ENCODE measurements around the gene REST. TPM values are rescaled to one million over a fixed set of nuclear protein-coding genes. Genes with fewer than 3 reads are reported as not detected.

The REST gene
- polyA plus RNA-seq, 1 experiment = 13.2 TPM

DNA sequence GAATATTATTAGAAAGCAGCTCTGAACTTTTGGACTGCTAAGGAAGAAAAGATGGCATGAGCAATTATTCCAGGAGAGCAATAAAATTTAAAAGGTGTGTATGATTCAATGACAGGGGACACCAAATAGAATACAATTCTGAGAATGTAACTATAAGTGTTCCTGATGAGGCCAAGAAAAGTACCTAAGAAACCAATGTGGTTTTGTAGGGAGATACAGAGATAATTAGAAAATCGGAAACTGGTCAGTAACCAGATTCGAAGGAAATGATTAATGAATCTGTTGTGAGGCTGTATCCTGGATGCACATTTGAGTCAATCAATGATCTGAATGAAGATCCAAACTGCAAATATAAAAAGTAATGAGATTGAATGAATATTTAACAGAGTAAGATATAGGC is 63.7 kb downstream of the REST start:
- TF ChIP-seq, protein P1, sequence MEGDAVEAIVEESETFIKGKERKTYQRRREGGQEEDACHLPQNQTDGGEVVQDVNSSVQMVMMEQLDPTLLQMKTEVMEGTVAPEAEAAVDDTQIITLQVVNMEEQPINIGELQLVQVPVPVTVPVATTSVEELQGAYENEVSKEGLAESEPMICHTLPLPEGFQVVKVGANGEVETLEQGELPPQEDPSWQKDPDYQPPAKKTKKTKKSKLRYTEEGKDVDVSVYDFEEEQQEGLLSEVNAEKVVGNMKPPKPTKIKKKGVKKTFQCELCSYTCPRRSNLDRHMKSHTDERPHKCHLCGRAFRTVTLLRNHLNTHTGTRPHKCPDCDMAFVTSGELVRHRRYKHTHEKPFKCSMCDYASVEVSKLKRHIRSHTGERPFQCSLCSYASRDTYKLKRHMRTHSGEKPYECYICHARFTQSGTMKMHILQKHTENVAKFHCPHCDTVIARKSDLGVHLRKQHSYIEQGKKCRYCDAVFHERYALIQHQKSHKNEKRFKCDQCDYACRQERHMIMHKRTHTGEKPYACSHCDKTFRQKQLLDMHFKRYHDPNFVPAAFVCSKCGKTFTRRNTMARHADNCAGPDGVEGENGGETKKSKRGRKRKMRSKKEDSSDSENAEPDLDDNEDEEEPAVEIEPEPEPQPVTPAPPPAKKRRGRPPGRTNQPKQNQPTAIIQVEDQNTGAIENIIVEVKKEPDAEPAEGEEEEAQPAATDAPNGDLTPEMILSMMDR (IDR thresholded peaks at IDR 0.05; ENCODE audit: insufficient read depth, low read depth, low read length) = no peak
- ChIA-PET POLR2A (no interaction called here), CTCF (no interaction called here)
- H3K4me3 ChIP-seq (ENCODE audit: low read depth, low read length) = no peak overlapping the region
- peaks cover 10% of the 10 kb centered on the region for H3K36me3 ChIP-seq (ENCODE audit: control insufficient read depth, insufficient read depth, low read length)
- DNase-seq (ENCODE audit: low read depth) = no peak
- H3K27me3 ChIP-seq (ENCODE audit: control insufficient read depth, insufficient read depth, low read length) = no peaks in the 10 kb centered on the region

DNA sequence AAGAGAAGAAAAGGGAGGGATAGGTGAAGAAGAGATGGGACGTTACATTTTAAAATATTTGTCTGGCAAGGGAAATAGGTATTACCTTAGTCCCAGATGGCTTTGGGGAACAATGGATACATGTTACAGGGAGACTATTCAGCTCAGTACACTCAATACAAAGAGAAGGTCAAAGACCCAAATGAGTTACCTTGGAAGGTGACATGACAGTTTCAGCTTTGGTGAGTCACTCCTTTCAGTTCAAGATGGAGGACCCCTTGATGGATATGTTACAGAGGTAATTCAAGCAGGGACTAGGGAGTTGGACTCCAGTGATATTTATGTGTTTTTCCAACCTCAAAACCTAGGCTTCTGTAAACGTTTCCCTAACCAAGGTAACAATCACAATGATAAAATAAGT is 64.7 kb downstream of the REST start:
- ChIA-PET POLR2A (no interaction called here), CTCF (no interaction called here)
- peaks cover 7% of the 10 kb centered on the region for H3K36me3 ChIP-seq (ENCODE audit: control insufficient read depth, insufficient read depth, low read length)
- DNase-seq (ENCODE audit: low read depth) = no peak
- H3K4me3 ChIP-seq (ENCODE audit: low read depth, low read length) = no peak overlapping the region
- H3K27me3 ChIP-seq (ENCODE audit: control insufficient read depth, insufficient read depth, low read length) = no peaks in the 10 kb centered on the region
- TF ChIP-seq, protein P1 (IDR thresholded peaks at IDR 0.05; ENCODE audit: insufficient read depth, low read depth, low read length) = no peak

DNA sequence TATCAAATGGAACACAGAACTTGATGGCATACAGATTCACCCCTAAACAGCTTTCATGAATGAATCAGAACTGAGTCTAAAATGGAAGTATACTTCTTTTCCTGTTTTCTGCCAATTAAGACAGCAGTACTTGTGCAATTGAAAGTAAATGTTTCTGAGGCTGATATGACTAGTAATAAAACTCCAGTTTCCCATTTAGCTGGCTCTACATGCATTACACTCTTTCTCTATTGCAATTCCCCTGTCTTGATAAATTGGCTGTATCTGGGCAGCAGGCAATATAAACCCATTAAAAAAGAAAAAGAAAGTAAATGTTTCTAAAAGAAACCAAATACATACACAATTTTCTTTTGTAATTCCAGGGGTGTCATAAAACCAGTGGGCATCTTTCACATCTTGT is 65.1 kb downstream of the REST start:
- ChIA-PET POLR2A (no interaction called here), CTCF (no interaction called here)
- peaks cover 6% of the 10 kb centered on the region for H3K36me3 ChIP-seq (ENCODE audit: control insufficient read depth, insufficient read depth, low read length)
- H3K4me3 ChIP-seq (ENCODE audit: low read depth, low read length) = no peak overlapping the region
- no peaks in the 10 kb centered on the region for H3K27me3 ChIP-seq (ENCODE audit: control insufficient read depth, insufficient read depth, low read length)
- TF ChIP-seq, protein P1 (IDR thresholded peaks at IDR 0.05; ENCODE audit: insufficient read depth, low read depth, low read length) = no peak
- no peak for DNase-seq (ENCODE audit: low read depth)

DNA sequence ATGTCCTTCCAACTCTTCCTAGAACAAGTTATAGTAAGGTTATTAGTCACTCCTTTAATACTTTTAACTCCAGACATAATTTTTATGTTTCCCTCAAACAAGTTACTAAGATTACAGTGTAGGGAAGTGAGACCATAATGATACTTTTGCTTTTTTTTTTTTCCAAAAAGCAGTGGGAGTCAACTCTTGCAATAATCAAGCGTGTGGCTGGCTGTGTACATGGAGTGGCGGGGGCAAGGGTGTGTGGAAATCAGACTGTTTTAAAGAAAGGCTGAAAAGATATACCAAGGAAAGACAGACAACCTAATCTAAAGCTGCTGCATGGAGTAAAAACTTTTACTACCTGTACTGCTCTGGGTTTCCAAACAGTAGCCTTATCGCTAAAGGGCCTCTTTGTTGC is 65.6 kb downstream of the REST start:
- Histone ChIP-seq H3K36me3 (ENCODE audit: control insufficient read depth, insufficient read depth, low read length) (peaks cover 6% of the 10 kb centered on the region), H3K4me3 (ENCODE audit: low read depth, low read length) (no peak overlapping the region), H3K27me3 (ENCODE audit: control insufficient read depth, insufficient read depth, low read length) (no peaks in the 10 kb centered on the region)
- POLR2A ChIA-PET = no interaction called here
- TF ChIP-seq, protein P1 (IDR thresholded peaks at IDR 0.05; ENCODE audit: insufficient read depth, low read depth, low read length) = no peak
- no peak for DNase-seq (ENCODE audit: low read depth)
- CTCF ChIA-PET = no interaction called here

DNA sequence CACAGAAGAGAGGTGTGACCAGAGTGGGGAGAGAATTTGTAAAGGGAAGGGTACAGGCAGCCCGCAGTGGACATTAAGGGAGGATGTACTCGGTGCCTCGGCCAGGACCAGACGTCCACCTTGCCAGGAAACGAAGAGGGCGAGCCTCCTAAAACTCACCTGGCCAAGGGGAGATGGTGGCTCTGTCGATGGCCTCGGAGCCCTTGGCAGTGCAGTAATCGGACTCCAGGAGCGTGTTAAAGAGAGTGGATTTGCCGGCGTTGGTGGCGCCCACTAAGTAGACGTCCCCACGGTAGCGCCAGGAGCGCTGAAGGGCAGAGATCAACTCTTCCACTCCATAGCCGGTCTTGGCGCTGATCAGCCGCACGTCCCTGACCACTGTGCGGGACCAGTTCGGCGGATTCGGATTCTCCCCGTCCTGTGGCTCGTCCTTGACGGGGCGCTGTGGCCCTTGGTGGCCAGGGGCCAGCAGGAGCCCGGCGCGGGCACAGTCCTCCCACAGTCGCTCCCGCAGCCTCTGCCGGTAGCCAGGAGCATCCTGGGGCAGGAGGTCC is 68.7 kb downstream of the REST start:
- Histone ChIP-seq H3K27me3 (ENCODE audit: control insufficient read depth, insufficient read depth, low read length) (no peaks in the 10 kb centered on the region), H3K4me3 (ENCODE audit: low read depth, low read length) (peak overlapping the region; percentile 86), H3K36me3 (ENCODE audit: control insufficient read depth, insufficient read depth, low read length) (peaks cover 6% of the 10 kb centered on the region)
- no peak for DNase-seq (ENCODE audit: low read depth)
- CTCF ChIA-PET = interaction anchor here (2.4 kb wide), 1 partner anchor 14 kb away, joined by 11 read pairs; no protein-coding TSS in a partner anchor
- POLR2A ChIA-PET = no interaction called here
- TF ChIP-seq, protein P1 (IDR thresholded peaks at IDR 0.05; ENCODE audit: insufficient read depth, low read depth, low read length) = no peak
